22Rv1 (cell line): ENCODE measurements around the gene C12orf75.

Experiments
- H3K27ac ChIP-seq: fragments of 450-650 bp; 2 replicates; pipeline ENCODE4 v1.5.1; 2017
- CTCF ChIP-seq: fragments of 450-650 bp; IDR thresholded peaks from 2 replicates; pipeline ENCODE4 v1.5.1; 2017; ENCODE audit warnings: mild to moderate bottlenecking
- ZFX ChIP-seq: fragments of 450-650 bp; IDR thresholded peaks from 2 replicates; pipeline ENCODE4 v1.6.1; 2017; ENCODE audit warnings: antibody characterized with exemption, borderline replicate concordance

C12orf75 gene

GRCh38 chr12:105289114-105289904 lies 41.2 kb upstream of the C12orf75 start:
- H3K27ac ChIP-seq: no peak overlapping the region
- TF ChIP-seq CTCF (no peak), ZFX (no peak)

- TF ChIP-seq CTCF (no peak), ZFX (no peak)
- no peak overlapping the region for H3K27ac ChIP-seq
Measured at GRCh38 chr12:105291531-105291930, 39.0 kb upstream of the C12orf75 start.

- TF ChIP-seq CTCF: no peak
- TF ChIP-seq ZFX: no peak
- H3K27ac ChIP-seq: no peak overlapping the region
Measured at GRCh38 chr12:105292705-105293104, 37.8 kb upstream of the C12orf75 start.

GRCh38 chr12:105293187-105293586 lies 37.3 kb upstream of the C12orf75 start:
- H3K27ac ChIP-seq: no peak overlapping the region
- TF ChIP-seq ZFX (no peak), CTCF (no peak)

- H3K27ac ChIP-seq: no peak overlapping the region
- TF ChIP-seq ZFX (no peak), CTCF (no peak)
Measured at GRCh38 chr12:105294161-105294560, 36.3 kb upstream of the C12orf75 start.

GRCh38 chr12:105294886-105295479 lies 35.5 kb upstream of the C12orf75 start:
- TF ChIP-seq CTCF (no peak), ZFX (no peak)
- H3K27ac ChIP-seq: no peak overlapping the region
